Endothelial cell (in vitro differentiated cells): ENCODE data around the gene HS6ST3. TPM values are rescaled to one million over a fixed set of nuclear protein-coding genes. Genes with fewer than 3 reads are reported as not detected.

Experiments
- DNase-seq: peaks from one replicate; pipeline ENCODE4 v3.0.0; 2021; ENCODE audit warnings: low spot score
- H3K27ac Mint-ChIP-seq: one replicate; pipeline ENCODE4 v1.8.0; 2021; ENCODE audit warnings: mixed read lengths, inconsistent platforms; ENCODE audit not compliant: unreplicated experiment
- H3K27me3 Mint-ChIP-seq: one replicate; pipeline ENCODE4 v1.8.0; 2021; ENCODE audit warnings: mild to moderate bottlenecking, moderate library complexity, mixed read lengths, inconsistent platforms; ENCODE audit not compliant: unreplicated experiment
- H3K36me3 Mint-ChIP-seq: one replicate; pipeline ENCODE4 v1.8.0; 2021; ENCODE audit warnings: mild to moderate bottlenecking, low read depth, mixed read lengths, inconsistent platforms; ENCODE audit not compliant: unreplicated experiment
- H3K4me1 Mint-ChIP-seq: one replicate; pipeline ENCODE4 v1.8.0; 2021; ENCODE audit warnings: mild to moderate bottlenecking, mixed read lengths, inconsistent platforms; ENCODE audit not compliant: unreplicated experiment
- H3K4me3 Mint-ChIP-seq: one replicate; pipeline ENCODE4 v1.8.0; 2021; ENCODE audit warnings: mild to moderate bottlenecking, mixed read lengths, inconsistent platforms; ENCODE audit not compliant: unreplicated experiment
- H3K9me3 Mint-ChIP-seq: one replicate; pipeline ENCODE4 v1.8.0; 2021; ENCODE audit warnings: mixed read lengths, inconsistent platforms; ENCODE audit not compliant: unreplicated experiment
- total RNA-seq: library from RNA; stranded (reverse); fragmentation: NEBNext Ultra II Directional; extraction: Animal tissue kit (Norgen Biotek cat#: 25700); gene quantifications from one replicate; pipeline ENCODE4 v1.2.1, GENCODE V29; 2021; ENCODE audit not compliant: unreplicated experiment
- TF ChIP-seq, protein P1 (sequence below): fragments of 200-600 bp; sonication (generic); IDR thresholded peaks from one replicate; pipeline ENCODE4 v1.5.0; 2021; ENCODE audit warnings: antibody characterized with exemption; ENCODE audit not compliant: unreplicated experiment

HS6ST3 gene
- total RNA-seq, 1 donor from 2014 or later, result 1.9 TPM

- Mint-ChIP-seq H3K4me3 (no peak overlapping the region), H3K27me3 (no peaks in the 10 kb centered on the region), H3K36me3 (no peaks in the 10 kb centered on the region), H3K27ac (no peak overlapping the region), H3K9me3 (no peaks in the 10 kb centered on the region), H3K4me1 (no peaks in the 10 kb centered on the region)
- no peak for DNase-seq
- TF ChIP-seq, protein P1, sequence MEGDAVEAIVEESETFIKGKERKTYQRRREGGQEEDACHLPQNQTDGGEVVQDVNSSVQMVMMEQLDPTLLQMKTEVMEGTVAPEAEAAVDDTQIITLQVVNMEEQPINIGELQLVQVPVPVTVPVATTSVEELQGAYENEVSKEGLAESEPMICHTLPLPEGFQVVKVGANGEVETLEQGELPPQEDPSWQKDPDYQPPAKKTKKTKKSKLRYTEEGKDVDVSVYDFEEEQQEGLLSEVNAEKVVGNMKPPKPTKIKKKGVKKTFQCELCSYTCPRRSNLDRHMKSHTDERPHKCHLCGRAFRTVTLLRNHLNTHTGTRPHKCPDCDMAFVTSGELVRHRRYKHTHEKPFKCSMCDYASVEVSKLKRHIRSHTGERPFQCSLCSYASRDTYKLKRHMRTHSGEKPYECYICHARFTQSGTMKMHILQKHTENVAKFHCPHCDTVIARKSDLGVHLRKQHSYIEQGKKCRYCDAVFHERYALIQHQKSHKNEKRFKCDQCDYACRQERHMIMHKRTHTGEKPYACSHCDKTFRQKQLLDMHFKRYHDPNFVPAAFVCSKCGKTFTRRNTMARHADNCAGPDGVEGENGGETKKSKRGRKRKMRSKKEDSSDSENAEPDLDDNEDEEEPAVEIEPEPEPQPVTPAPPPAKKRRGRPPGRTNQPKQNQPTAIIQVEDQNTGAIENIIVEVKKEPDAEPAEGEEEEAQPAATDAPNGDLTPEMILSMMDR, result no peak
These were observed 657.0 kb downstream of the HS6ST3 start for GRCh38 chr13:96746886-96747285.

GRCh38 chr13:96749825-96750224 lies 659.9 kb downstream of the HS6ST3 start:
- Mint-ChIP-seq H3K27me3 (no peaks in the 10 kb centered on the region), H3K4me1 (no peaks in the 10 kb centered on the region), H3K4me3 (no peak overlapping the region), H3K9me3 (no peaks in the 10 kb centered on the region), H3K36me3 (no peaks in the 10 kb centered on the region), H3K27ac (no peak overlapping the region)
- TF ChIP-seq, protein P1, result no peak
- DNase-seq, result no peak

- TF ChIP-seq, protein P1, result no peak
- H3K4me3 Mint-ChIP-seq, result no peak overlapping the region
- no peak for DNase-seq
- no peaks in the 10 kb centered on the region for H3K4me1 Mint-ChIP-seq
- H3K9me3 Mint-ChIP-seq, result no peaks in the 10 kb centered on the region
- H3K27me3 Mint-ChIP-seq, result no peaks in the 10 kb centered on the region
- no peak overlapping the region for H3K27ac Mint-ChIP-seq
- H3K36me3 Mint-ChIP-seq, result no peaks in the 10 kb centered on the region
These were observed 661.2 kb downstream of the HS6ST3 start for GRCh38 chr13:96751089-96751488.

DNA sequence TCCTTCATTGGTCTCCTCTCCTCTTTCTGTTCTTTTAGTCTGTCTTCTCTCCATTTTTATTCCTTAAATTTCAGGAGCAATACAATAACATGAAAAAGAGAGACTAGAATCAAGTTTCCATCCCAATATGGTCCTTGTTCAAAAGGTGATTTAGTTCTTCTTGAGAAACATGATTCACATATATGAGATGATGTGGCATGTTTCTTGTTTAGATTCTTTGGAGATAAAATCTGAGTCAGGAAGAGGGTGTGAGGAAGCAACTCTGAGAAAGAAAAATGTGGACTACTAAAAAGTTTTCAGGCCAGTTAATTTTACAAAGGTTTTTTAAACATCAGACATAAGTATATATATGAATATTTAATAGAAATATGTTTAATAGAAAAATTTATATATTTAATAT lies 673.0 kb downstream of the HS6ST3 start:
- H3K27me3 Mint-ChIP-seq, result peaks cover 5% of the 10 kb centered on the region
- no peak overlapping the region for H3K4me3 Mint-ChIP-seq
- H3K9me3 Mint-ChIP-seq, result no peaks in the 10 kb centered on the region
- TF ChIP-seq, protein P1, result no peak
- no peak for DNase-seq
- no peaks in the 10 kb centered on the region for H3K4me1 Mint-ChIP-seq
- no peak overlapping the region for H3K27ac Mint-ChIP-seq
- H3K36me3 Mint-ChIP-seq, result no peaks in the 10 kb centered on the region

GRCh38 chr13:96766306-96766705 lies 676.4 kb downstream of the HS6ST3 start:
- TF ChIP-seq, protein P1, result no peak
- Mint-ChIP-seq H3K9me3 (no peaks in the 10 kb centered on the region), H3K27ac (no peak overlapping the region), H3K4me3 (no peak overlapping the region), H3K27me3 (peaks cover 5% of the 10 kb centered on the region), H3K4me1 (peaks cover 3% of the 10 kb centered on the region), H3K36me3 (no peaks in the 10 kb centered on the region)
- DNase-seq, result no peak
